Neutrophil (primary cell): ENCODE data around the gene CRAT.

Experiments
- H3K27ac ChIP-seq: fragments of 200-600 bp; sonication (generic); 2 replicates; pipeline ENCODE4 v1.5.1; 2016; ENCODE audit warnings: mild to moderate bottlenecking, moderate library complexity
- H3K27me3 ChIP-seq: fragments of 200-600 bp; sonication (generic); 2 replicates; pipeline ENCODE4 v1.6.0; 2016; ENCODE audit warnings: mild to moderate bottlenecking
- H3K36me3 ChIP-seq: fragments of 200-600 bp; sonication (generic); 2 replicates; pipeline ENCODE4 v1.5.1; 2017
- H3K4me1 ChIP-seq, 2 experiments: fragments of 200-600 bp in 1 of 2; sonication (generic) in 1 of 2; 1 replicate in 1 of 2; 2 replicates in 1 of 2; pipeline versions ENCODE4 v1.5.1 to v1.6.1; 2013 to 2016; ENCODE audit warnings: low read depth in 1 of 2, low read length in 1 of 2, mild to moderate bottlenecking in 1 of 2, moderate library complexity in 1 of 2; ENCODE audit not compliant: control insufficient read depth in 1 of 2, insufficient read depth in 1 of 2
- H3K4me3 ChIP-seq, 2 experiments: fragments of 200-600 bp in 1 of 2; sonication (generic) in 1 of 2; 1 replicate in 1 of 2; 2 replicates in 1 of 2; pipeline ENCODE4 v1.5.1; 2013 to 2016; ENCODE audit warnings: low read depth in 1 of 2, low read length in 1 of 2, mild to moderate bottlenecking in 1 of 2, moderate library complexity in 1 of 2
- H3K9me3 ChIP-seq: fragments of 200-600 bp; sonication (generic); 2 replicates; pipeline ENCODE4 v1.5.1; 2016
- TF ChIP-seq, protein P1 (sequence below): fragments of 200-600 bp; sonication (generic); IDR thresholded peaks from 2 replicates; pipeline ENCODE4 v1.5.1; 2016; ENCODE audit warnings: antibody characterized with exemption

The CRAT gene

DNA sequence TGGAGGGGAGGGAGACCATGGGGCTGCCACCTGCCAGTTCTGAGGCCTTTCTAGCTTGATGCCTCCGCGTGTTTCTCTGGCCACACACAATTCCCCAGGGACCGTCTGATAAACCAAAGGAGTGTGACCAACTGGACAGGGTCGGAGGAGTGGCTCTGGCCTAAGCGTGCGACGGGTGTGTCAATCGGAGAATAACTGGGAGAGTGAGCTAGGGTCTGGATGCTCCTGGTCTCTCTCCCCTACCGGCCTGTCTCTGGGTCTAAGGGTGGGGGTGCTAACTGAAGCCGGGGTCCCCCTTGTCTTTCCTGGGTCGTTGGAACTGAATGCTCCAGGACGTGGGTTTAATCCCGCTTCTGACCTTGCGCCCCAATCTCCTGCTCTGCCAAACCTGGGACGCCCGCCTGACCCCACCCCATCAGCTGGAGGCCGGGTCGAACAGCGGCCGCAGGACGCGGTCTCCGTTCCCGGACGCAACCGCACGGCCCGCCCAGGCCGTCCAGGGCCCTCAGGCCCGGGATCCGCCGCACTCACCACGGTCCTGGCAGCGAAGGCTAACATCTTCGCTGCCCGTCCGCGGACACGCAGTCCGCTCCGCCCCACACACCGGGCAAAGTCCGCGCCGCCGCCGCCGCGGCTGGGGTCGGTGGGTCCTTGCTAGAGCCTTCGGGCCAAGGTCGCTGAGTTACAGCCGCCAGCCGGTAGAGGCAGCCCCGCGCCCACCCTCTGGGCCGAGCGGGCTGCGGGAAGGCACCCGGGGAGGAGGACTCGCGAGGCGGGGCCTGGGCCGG is 447 bp downstream of the CRAT start:
- Histone ChIP-seq H3K9me3 (no peaks in the 10 kb centered on the region), H3K36me3 (peaks cover 5% of the 10 kb centered on the region), H3K4me1 (peaks cover 21 to 26% of the 10 kb centered on the region in 2 experiments), H3K27me3 (no peaks in the 10 kb centered on the region), H3K27ac (peak overlapping the region; percentile 91), H3K4me3 (peak overlapping the region; percentile 95 to 99)
- TF ChIP-seq, protein P1, sequence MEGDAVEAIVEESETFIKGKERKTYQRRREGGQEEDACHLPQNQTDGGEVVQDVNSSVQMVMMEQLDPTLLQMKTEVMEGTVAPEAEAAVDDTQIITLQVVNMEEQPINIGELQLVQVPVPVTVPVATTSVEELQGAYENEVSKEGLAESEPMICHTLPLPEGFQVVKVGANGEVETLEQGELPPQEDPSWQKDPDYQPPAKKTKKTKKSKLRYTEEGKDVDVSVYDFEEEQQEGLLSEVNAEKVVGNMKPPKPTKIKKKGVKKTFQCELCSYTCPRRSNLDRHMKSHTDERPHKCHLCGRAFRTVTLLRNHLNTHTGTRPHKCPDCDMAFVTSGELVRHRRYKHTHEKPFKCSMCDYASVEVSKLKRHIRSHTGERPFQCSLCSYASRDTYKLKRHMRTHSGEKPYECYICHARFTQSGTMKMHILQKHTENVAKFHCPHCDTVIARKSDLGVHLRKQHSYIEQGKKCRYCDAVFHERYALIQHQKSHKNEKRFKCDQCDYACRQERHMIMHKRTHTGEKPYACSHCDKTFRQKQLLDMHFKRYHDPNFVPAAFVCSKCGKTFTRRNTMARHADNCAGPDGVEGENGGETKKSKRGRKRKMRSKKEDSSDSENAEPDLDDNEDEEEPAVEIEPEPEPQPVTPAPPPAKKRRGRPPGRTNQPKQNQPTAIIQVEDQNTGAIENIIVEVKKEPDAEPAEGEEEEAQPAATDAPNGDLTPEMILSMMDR: no peak

DNA sequence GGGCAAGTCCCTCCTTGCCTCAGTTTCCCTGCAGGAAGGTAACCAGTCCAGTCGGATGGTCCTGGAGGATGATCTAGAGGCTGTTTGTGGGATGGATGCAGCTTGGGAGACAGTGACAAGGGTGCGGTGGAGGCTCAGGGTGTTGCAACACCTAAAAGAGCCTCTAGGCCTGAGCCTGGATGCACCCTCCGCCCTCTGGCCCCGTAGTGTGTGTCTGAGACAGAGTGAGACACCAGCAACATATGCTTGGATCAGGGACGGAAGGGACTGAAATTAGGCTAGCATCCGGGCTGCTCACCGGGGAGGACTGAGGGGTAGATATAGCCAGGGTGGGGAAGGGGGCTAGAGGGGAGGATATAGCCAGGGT is 1.1 kb downstream of the CRAT start:
- Histone ChIP-seq H3K9me3 (no peaks in the 10 kb centered on the region), H3K4me1 (peaks cover 21 to 26% of the 10 kb centered on the region in 2 experiments), H3K4me3 (no peak overlapping the region), H3K27me3 (no peaks in the 10 kb centered on the region), H3K27ac (no peak overlapping the region), H3K36me3 (peaks cover 5% of the 10 kb centered on the region)
- TF ChIP-seq, protein P1: no peak

DNA sequence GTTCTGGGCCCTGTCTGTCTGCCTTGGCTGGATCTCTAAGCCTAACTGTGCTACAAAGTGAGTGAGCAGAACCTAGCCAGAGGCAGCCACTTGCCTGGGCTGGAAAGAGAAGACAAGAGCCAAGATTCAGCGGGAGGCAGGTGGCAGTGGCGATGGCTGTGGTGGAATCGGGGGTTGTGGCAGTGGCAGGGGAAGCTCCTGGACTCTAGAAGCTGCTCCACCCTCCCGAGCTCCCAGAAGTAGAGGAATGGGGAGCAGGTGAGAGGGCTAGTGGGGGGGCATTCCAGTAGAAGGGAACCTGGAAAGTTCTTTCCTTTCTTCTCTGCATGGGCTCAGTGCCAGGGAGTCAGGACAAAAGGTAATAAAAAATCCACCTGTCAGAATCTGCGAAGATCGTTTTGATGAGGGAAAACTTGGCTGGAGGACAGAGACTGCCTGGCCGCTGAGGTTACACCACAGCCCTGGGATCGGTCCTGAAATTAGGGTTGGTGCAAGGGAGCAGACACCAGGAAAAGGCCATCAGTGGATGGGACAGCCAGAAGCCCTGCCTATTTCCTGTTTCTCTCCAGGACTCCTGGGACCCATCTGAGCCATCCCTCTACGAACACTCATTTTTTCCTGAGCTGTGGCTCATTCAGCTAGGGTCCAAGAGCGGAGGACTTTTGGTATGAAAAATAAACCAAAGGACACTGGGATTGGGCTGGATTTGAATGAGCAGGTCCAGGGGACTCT is 1.6 kb downstream of the CRAT start:
- Histone ChIP-seq H3K27ac (no peak overlapping the region), H3K27me3 (no peaks in the 10 kb centered on the region), H3K36me3 (peaks cover 5% of the 10 kb centered on the region), H3K4me1 (peaks cover 21 to 26% of the 10 kb centered on the region in 2 experiments), H3K4me3 (no peak overlapping the region), H3K9me3 (no peaks in the 10 kb centered on the region)
- TF ChIP-seq, protein P1: no peak

DNA sequence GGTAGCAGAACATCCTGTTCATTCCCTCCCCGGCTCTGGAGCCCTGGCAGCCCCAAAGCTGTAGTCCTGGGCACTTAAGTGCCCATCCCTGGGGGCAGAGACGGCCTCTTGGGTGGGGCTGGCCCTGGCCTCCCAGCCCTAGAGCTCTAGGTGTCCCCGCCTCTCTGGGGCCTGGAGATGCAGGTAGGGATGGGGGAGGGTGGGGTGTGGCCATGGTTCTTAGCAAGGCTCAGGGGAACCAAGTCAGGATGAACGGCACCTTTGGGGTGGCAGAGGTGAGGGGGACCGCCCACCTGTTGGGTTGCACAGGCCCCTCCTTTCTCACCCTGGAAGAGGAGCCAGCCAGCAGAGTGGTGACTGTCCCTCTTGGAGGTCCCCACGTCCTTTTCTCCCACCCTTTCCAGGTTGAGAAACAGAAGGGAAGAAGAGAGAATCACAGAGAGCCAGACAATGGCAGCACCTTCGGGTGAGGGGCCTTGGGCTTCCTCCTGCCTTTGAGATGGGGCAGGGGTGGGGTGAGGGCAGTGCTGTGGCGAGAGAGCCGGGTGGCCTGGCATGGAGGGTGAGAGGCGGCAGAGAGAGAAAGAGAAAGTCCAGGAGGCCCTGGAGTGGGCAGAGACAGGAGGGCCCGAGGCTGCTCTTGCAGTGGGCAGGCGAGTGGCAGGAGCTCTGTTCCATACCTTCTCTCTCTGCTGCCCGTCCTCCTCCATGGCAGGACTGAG is 2.3 kb downstream of the CRAT start:
- Histone ChIP-seq H3K27ac (no peak overlapping the region), H3K4me1 (peaks cover 20 to 21% of the 10 kb centered on the region in 2 experiments), H3K36me3 (peaks cover 5% of the 10 kb centered on the region), H3K9me3 (no peaks in the 10 kb centered on the region), H3K4me3 (no peak overlapping the region), H3K27me3 (no peaks in the 10 kb centered on the region)
- TF ChIP-seq, protein P1: no peak

DNA sequence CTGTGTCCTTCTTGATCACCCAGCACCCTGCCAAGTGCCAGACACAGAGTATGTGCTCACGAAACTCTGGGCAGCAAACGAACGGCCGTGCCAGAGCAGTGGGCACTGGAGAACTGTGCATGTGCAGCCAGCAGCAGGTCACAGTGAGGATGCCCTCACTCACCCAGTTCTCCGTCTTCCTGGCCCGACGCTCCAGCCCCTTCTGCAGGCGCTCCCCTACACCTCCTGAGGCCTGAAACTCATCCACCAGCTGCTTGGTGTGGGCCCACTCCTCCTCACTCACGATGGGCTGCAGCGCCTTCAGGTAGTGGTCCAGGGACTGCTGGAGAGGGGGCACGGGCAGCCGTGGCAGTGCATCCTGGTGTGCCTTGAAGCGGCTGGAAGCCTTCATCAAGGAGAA is 2.9 kb downstream of the CRAT start:
- H3K4me3 ChIP-seq: no peak overlapping the region
- H3K4me1 ChIP-seq: peaks cover 20 to 21% of the 10 kb centered on the region in 2 experiments
- TF ChIP-seq, protein P1: no peak
- H3K27me3 ChIP-seq: no peaks in the 10 kb centered on the region
- no peak overlapping the region for H3K27ac ChIP-seq
- H3K36me3 ChIP-seq: peaks cover 5% of the 10 kb centered on the region
- H3K9me3 ChIP-seq: no peaks in the 10 kb centered on the region
